ENCODE results near the gene ERBB4. TPM values are rescaled to one million over a fixed set of nuclear protein-coding genes. Genes with fewer than 3 reads are reported as not detected.

The ERBB4 gene
- polyA plus RNA-seq, 3 donors: 0.07 to 0.25 (median 0.11) TPM

- no peak overlapping the region for H3K27ac ChIP-seq (ENCODE audit: low read depth, low read length)
- 82 to 92% (median 91%) methylated on average over 3 of the region's 3 CpGs for WGBS, 3 donors
Observed at GRCh38 chr2:212392544-212392943, 146.1 kb downstream of the ERBB4 start.

DNA sequence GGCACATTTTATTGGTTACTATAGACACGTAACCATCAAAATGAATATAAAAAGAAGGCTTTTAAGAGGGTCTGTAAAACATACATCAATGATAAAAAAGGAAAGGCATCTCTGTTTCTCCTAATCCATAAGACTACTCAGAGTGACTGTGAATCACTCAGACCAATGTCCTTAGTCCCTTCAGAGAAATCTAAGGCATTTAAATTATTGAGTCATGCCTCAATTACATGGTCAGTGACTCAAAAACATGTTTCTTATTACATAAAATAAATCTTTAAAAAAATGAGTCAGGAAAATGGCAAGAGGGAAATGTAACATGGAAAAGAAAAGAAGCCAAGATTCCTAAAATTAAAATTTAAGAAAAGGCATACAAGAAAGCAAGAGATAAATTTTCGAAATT is 146.6 kb downstream of the ERBB4 start:
- no peak overlapping the region for H3K27ac ChIP-seq (ENCODE audit: low read depth, low read length)
- 79 to 80% (median 80%) methylated on average over 2 of the region's 2 CpGs for WGBS, 3 donors

GRCh38 chr2:212387146-212387545 is 151.5 kb downstream of the ERBB4 start:
- no peak overlapping the region for H3K27ac ChIP-seq (ENCODE audit: low read depth, low read length)
- WGBS, 3 donors: 78 to 90% (median 84%) methylated on average over 4 of the region's 4 CpGs

GRCh38 chr2:212385241-212385640 is 153.4 kb downstream of the ERBB4 start:
- WGBS, 3 donors: 61 to 73% (median 71%) methylated on average over 2 of the region's 2 CpGs
- H3K27ac ChIP-seq (ENCODE audit: low read depth, low read length): no peak overlapping the region

GRCh38 chr2:212384027-212384426 is 154.6 kb downstream of the ERBB4 start:
- H3K27ac ChIP-seq (ENCODE audit: low read depth, low read length): no peak overlapping the region
- WGBS, 3 donors: 75 to 91% (median 79%) methylated on average over 2 of the region's 2 CpGs

DNA sequence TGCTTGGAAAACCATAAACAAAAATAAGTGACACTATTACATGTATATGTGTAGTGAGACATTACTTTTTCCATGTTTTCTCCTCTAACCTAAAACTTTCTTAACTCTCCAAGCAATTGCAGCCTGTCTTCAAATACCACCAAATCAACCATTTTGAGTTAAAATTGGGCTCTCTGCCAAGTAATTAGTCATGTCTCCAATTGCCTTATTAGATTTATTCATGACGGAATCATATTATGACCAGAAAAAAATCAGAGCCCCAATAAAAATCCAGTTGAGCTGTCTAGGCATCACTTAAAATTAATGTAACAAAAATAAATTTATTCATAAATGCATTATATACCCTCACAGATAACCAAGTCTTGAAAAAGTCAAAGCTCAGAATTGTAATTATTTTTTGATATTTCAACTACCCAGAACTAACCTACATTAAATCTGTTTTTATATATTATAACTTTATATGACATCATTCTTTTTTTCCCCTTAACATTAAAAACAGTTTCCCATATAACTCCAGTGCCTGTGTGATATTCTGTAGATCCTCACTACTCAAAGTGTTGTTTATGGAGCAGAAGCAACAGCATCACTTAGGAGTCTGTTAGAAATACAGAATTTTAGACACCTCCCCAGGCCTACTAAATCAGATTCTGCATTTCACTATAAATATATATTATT is 157.0 kb downstream of the ERBB4 start:
- no peak overlapping the region for H3K27ac ChIP-seq (ENCODE audit: low read depth, low read length)
- WGBS, 3 donors: 79 to 89% (median 88%) methylated on average over 1 of the region's 1 CpG

DNA sequence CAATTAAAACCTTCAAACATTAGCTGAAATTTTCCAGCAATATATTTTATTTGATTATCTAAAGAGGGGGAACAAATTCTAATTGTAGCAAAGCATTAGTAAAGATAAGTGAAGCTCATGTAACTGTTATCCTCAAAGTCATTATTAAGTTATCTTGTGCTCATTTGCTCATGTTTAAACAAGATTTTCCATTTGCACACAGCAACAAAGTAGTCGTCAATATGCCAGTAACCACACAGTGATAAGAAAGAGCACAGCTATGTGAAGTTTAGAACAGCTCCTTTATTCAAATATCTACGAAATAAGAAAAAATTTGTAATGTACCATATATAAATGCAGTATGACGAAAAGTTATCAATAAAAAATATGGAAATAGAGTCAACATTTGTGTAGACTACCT is 159.5 kb downstream of the ERBB4 start:
- 28 to 57% (median 49%) methylated on average over 3 of the region's 3 CpGs for whole genome bisulfite sequencing, 3 donors
- H3K27ac ChIP-seq (ENCODE audit: low read depth, low read length): no peak overlapping the region

GRCh38 chr2:212367431-212367830 is 171.2 kb downstream of the ERBB4 start:
- WGBS, 3 donors: 68 to 80% (median 76%) methylated on average over 1 of the region's 1 CpG
- no peak overlapping the region for H3K27ac ChIP-seq (ENCODE audit: low read depth, low read length)

DNA sequence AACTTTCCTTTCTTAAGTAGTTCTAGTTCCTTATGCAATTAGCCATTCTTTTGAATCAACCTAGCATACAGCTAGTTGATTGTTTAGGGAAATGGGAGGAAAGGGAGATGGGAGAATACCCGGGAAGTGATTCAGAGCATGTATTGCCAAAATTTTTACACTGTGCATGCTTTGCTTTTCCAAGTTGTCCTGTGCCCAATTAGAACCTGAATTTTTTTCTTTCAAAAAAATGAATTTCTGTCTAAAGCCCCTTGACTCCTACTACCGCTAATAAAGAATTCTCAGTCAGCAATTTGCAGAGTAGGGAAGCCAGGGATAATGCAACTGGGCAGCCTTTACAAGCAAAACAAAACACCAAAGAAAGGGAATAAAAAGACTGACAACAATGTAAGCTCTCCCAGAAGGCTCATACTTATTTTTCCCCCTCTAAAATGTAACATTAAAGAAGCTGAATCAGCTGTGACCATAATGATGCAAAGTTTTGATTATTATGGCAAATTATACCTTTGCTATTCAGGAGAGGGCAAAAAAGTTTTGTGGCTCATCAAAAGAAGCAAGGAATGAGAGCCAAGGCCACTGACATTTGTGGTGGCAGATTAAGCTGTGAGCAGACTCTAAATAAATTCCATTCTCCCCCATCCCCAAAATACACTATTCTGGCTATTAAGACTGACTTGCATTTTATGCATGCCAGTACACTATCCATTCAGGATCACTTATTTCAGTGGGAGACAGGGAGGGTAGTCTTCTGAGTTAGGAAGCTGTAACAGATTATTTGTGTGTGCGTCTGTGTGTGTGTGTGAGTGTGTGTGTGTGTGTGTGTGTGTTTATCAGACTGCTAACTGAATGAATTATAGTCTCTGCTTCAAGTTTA is 174.3 kb downstream of the ERBB4 start:
- H3K27ac ChIP-seq (ENCODE audit: low read depth, low read length): no peak overlapping the region
- WGBS, 3 donors: 44 to 72% (median 46%) methylated on average over 3 of the region's 3 CpGs

DNA sequence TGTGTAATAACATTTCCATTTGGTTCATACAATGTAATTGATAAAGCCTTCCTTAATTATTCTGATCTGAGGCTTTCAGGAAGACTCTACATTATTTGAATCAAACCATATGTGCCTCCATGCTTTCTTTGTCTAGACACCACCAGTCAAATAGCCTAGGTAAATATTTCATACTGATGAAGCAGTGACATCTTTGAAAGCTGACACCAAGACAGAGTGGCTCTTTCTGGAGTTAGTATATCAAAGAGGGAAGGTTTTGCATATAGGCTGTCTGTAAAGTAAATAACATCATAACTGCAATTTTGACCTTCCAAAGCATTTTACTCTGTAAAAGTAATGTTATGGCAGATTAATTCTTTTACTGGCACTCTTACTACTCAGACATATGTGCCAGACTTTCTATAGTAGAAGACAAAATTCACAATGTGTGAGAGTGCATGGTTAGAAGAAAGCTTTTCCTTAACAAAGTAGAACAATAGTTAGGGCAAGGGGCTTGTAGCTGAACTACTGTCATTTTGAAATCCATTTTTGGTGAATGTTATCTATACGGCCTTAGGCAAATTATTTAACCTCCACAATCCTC is 177.3 kb downstream of the ERBB4 start:
- WGBS, 3 donors: 67 to 78% (median 71%) methylated on average over 1 of the region's 1 CpG
- H3K27ac ChIP-seq (ENCODE audit: low read depth, low read length): no peak overlapping the region

- no peak overlapping the region for H3K27ac ChIP-seq (ENCODE audit: low read depth, low read length)
Observed at GRCh38 chr2:212360068-212360460, 178.5 kb downstream of the ERBB4 start.

DNA sequence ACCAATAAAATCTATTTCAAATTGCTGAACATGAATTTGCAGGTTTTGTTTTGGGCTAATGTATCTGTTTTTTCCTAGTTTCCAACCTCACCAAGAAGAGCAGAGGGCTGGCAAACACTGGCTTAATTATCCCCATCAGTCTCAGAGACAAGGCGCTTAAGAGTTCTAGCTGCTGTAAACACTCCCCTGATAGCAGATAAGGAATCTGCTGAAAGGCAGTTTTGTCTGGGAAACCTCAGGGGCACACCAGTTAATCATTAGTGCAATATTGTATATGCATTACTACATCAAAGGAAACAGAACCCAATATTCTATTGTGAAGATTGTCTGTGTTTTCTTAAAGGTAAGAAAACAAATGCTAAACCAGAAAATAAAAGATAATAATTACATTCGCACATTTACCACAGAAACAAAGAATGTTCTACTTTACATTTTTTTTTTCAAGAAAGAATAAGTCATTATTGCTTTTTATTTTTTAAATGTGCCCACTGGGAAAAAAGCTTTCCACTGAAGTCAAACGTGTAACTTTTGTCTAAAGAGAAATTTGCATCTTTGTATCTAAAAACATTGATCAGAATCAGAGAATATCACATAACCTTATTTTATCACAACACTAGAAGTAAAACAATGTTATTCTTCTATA is 179.1 kb downstream of the ERBB4 start:
- no peak overlapping the region for H3K27ac ChIP-seq (ENCODE audit: low read depth, low read length)
- 19 to 47% (median 46%) methylated on average over 3 of the region's 3 CpGs for WGBS, 3 donors

DNA sequence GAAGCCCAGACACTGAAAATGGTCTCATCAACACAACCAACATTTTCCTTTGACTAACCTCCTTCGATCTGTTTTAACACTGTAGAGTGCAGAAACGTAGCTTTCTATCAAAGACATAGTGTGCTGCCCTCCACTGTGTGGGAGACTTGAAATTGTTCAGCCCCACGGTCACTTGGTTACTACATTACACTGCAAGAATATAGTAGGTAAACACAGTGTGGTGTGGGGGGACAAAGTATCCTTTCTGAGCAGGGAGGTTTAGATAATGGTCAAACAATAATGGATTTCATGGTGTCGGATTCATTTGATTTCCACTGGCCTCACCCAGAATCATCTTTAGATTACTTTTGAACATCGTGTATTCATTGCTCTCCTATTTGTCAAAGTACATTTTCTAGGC is 181.0 kb downstream of the ERBB4 start:
- no peak overlapping the region for H3K27ac ChIP-seq (ENCODE audit: low read depth, low read length)
- WGBS, 3 donors: 71 to 85% (median 82%) methylated on average over 5 of the region's 5 CpGs

DNA sequence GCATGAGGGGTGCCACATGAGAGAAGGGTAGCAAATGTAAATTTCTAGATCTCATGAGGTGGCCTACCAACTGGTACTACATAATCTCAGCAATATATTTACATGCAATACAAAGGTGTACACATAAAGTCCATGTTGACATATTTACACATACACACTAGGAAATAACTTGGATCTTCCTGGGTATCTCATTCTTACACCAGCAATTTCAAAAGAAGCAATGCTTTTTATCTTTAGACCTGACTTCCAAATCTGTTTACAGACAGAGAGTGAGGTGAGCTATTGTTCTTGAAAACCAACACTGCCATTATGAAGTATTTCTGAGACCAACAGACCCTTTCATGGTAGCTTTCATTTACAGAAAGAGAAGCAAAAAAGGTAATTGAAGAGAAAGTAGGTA is 184.2 kb downstream of the ERBB4 start:
- H3K27ac ChIP-seq (ENCODE audit: low read depth, low read length): no peak overlapping the region

GRCh38 chr2:212348501-212348900 is 190.1 kb downstream of the ERBB4 start:
- no peak overlapping the region for H3K27ac ChIP-seq (ENCODE audit: low read depth, low read length)
- WGBS, 3 donors: 68 to 78% (median 69%) methylated on average over 4 of the region's 4 CpGs

DNA sequence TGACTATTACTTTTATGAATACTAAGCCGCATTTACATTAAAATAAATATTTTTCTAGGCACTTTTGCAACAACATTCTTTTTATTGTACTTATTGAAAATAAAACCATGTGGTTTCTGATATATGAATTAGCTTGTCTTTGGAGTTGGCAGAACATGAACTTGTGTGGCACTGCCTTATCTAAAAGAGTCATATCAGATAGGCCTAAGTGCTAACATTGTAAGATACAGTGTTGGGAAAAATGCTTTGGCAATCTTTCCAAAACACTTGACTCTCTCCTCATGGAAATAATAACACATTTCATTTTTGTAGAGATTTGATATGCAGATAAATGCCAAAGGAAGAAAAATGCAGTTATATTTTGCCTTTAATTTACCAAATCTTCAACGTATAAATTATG is 191.7 kb downstream of the ERBB4 start:
- H3K27ac ChIP-seq (ENCODE audit: low read depth, low read length): no peak overlapping the region
- 27 to 54% (median 36%) methylated on average over 2 of the region's 2 CpGs for WGBS, 3 donors

GRCh38 chr2:212345966-212346365 is 192.6 kb downstream of the ERBB4 start:
- WGBS, 3 donors: 0% methylated on average over 1 of the region's 1 CpG
- no peak overlapping the region for H3K27ac ChIP-seq (ENCODE audit: low read depth, low read length)

DNA sequence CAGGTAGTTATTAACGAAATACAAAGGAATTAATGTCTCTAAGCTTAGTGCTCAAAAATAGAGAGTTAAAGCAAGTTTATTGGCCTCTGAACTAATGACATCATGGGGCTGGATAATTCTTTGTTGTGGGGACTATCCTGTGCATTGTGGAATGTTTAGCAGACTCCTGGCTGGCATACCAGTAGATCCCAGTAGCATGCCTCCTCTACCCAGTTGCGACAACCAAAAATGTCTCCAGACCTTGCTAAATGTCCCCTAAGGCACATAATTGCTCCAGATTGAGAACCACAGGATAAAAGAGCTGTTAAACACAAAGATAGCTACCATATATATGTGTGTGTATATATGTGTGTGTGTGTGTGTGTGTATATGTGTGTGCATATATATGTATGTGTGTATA is 194.5 kb downstream of the ERBB4 start:
- no peak overlapping the region for H3K27ac ChIP-seq (ENCODE audit: low read depth, low read length)
- WGBS, 3 donors: 81 to 90% (median 83%) methylated on average over 2 of the region's 2 CpGs

DNA sequence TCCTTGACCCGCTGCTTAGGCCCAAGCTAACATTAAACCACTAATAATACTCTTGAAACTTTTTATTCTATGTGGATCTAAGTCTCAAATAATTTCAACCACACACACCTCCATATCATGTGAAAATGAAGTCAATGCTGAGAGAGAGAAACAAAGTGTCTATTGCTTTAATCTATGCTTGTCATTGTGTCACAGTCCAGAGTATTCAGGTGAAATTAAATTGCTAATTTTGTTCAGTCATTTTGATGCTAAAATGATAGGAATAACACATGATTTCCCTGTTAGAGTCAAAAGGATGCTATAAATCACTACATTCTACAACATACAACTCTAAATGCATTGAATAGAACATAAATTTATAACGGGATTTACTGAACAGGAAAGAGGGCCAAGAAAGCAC is 195.4 kb downstream of the ERBB4 start:
- no peak overlapping the region for H3K27ac ChIP-seq (ENCODE audit: low read depth, low read length)
- WGBS, 3 donors: 73 to 90% (median 76%) methylated on average over 2 of the region's 2 CpGs

Measured in adipose tissue (tissue), 3 donors.